Bone marrow (tissue), 2 donors: Measurements from ENCODE around the gene UPF1.

ENCODE experiments used
- DNase-seq, 2 donors: peaks; one replicate each; lab custom pipeline; 2025; lab: John Stamatoyannopoulos, UW

UPF1 gene

DNA sequence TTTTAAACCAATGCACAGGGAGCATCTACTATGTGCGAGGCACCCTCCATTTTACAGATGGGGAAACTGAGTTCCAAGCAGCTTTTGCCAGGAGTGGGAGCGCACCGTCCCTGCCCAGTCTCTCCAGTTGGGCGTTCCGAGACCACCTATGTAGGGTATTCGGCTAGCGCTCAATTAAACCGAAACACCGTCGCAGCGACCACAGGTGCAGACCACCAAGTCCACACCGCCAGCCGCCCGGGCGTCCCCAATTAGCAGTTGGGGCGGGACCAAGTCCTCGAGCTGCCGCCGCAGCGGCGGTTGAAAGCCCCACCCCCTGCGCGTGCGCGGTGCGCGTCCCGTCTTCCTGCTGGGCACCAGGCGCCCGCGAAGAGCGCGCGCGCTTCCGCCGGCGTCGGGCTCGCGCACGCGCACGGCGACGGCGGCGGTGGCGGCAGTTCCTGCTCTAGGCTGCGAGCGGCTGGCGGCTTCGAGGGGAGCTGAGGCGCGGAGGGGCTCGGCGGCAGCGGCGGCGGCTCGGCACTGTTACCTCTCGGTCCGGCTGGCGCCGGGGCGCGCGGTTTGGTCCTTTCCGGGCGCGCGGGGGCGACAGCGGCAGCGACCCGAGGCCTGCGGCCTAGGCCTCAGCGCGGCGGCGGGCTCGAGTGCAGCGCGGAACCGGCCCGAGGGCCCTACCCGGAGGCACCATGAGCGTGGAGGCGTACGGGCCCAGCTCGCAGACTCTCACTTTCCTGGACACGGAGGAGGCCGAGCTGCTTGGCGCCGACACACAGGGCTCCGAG is at the start of gene UPF1:
Gene UPF1, plus strand, starts transcription at position 436 of the 782 bp plus-strand sequence. Its CDS starts 251 bp downstream, at position 687.
- DNase-seq, result peak; percentile 78 to 80

DNA sequence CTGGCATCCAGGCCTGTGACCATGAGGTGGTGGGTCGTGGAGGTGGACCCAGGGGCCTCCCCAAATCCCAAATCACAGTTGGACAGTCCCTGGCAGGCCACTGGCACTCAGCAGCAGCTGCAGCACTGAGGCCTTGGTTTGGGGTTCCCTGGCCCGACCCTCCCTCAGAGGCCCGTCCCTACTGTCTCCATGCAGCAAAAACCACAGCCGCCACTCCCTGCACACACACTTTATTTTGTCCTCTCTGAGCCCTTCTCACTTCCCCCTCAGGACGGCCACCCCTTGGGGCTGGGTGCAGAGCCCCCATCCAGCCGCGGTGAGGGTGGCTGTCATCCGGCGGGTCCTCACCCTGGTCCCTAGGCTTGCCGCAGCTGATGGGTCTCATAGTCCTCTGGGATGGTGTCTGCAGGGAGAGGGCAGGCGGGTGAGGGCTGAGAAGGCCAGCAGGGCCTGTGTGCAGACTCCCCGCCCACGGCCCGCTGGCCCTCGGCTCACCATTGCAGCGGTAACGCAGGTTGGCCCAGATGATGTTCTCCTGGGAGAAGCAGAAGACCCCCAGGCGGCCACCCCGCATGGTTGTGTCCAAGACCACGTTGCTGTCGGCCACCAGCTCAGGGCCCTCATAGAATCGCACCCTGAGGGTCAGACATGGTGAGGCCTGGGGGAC is 49.1 kb upstream of the UPF1 start:
- no peak for DNase-seq

DNA sequence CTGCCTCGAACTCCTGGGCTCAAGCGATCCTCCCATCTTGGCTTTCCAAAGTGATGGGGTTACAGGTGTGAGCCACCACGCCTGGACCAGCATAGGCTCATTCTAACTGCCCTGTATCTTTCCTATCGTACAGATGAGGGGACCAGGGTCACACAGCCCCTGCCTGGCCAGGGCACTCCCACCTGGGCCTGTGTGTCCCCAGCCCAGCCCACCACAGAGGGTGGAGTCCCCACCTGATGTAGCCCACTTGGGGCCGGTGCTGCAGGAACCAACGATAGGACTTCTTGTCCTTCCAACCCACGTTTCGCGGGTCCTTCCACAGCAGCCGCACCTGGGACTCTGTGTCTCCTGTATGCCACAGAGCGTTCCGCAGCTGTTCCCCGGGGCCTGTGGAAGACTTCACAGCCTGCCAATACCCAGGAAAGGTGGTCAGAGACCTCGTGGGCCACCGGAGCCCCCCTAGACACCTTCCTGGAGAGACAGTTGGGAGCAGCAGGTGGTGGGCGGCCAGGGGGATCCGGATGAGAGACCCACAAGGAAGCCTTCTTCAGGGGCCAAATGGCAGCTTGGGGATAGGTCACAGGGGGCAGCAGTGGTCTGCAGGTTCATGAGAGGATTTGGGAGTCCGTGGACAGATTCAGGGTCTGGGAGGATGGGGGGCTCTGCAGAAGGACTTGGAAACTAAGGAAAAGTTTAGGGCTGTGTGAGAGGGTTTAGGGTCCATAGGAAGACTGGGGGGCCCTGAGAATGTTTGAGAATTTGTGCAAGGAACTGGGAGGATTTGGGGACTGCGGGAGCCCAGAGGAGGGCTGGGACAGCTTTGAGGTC is 47.6 kb upstream of the UPF1 start:
- DNase-seq, result no peak

DNA sequence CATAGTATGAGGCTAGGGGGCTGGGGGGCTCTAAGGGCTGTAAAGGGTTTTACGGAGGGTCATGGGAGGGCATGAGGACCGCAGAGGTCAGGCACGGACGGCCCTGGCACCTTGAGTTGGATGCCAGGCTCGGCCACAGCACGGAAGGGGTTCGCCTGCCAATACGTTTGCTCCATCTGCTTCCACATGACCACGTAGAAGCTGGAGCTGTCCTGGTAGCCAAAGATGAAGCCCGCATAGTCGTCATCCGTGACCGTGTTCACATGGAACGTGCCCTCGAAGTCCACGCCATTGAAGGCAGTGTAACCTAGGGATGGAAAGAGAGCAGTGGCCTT is 47.0 kb upstream of the UPF1 start:
- DNase-seq, result no peak

DNA sequence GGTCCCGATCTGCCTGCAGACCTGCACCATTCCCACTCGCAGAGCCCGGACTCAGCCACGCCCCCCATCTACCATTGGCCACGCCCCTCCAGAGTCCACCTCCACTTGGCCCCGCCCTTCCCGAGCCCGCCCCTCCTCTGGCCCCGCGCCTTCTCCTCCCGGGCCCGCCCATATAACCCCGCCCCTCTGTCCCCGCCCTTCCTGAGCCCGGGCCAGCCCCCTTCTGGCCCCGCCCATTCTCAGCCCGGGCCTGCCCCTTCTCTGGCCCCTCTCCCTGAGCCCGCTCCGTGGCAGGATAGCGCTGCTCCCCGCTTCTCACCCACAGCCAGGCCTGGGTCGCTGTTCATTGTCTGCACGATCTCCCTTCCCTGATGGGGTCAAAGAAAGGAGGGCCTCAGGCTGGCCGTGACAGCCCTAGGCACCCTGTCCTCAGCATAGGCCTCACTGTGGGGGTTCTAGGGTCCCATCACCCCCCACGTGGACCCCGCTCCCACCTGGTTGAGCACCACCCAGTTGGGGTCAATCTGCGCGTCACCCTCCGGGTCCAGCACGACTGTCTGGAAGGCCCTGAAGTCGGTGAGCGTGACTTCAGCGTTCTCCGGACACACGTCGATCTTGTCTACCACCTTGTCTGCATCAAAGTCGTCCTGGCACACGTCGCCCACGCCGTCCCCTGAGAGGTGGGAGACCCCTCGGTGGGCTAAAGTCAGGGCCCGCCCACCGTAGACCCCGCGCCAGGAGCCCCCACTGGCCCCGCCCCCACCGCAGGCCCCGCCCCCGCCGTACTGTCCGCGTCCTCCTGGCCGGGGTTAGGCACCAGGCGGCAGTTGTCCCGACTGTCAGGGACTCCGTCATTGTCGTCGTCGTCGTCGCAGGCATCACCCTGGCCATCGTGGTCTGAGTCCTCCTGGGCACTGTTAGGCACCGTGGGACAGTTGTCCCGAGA is 46.3 kb upstream of the UPF1 start:
- DNase-seq, result peak in 1 of 2 donors; percentile 44

DNA sequence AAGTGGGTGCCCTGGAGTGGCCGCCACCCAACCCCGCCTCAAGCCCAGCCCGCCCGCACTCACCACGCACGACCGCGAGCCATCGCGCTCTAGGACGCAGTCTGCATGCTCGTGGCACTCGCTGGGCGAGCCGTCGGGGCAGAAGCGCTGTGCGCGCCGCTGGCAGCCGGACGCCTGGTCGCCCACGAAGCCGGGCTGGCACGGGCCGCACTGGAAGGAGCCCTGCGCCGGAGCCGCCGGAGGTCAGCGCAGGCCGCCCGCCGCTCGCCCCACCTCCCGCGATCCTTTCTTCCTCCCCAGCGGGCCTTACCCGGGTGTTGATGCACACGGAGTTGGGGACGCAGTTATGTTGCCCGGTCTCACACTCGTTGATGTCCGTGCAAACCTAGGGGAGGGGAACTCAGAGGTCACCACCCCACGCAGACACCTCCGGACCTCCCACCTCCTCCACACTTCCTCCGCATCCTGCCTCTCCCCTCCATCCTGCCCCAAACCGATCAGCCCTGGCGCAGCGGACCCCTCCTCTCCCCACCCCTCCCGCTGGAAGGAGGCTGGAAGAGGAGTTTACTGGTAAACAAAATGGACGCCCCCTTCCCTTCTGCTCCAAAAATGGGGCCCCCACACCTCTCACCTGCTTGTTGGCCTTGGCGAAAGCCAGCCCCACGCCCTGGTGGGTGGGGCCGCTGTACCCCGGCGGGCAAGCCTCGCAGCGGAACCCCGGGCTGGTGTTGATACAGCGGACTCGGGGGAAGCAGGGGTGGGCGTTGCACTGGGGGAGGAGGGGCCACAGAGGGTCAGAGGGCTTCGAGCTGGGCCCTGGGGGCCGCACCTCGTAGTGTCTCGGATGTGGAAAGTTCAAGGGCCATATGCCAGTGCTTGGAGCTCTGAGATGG is 43.0 kb upstream of the UPF1 start:
- no peak for DNase-seq

DNA sequence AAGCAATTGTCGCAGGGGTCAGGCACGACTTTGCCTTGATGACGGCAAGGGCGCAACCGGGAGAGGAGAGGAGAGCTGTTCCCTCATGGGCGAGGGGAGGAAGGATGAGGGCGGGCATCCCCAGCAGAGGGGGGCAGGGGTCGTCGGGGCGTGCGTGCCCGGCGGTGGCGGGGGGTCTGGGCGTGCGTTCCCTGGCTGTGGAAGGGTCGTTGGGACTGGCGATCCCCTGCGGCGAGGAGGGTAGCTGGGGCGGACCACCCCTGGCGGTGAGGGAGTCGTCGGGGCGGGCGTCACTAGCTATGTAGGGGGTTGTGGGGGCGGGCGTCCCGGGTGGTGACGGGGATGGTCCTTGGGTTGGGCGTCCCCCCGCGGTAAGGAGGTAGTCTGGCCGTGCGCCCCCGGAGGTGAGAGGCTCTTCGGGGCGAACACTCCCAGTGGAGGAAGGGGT is 42.3 kb upstream of the UPF1 start:
- no peak for DNase-seq

DNA sequence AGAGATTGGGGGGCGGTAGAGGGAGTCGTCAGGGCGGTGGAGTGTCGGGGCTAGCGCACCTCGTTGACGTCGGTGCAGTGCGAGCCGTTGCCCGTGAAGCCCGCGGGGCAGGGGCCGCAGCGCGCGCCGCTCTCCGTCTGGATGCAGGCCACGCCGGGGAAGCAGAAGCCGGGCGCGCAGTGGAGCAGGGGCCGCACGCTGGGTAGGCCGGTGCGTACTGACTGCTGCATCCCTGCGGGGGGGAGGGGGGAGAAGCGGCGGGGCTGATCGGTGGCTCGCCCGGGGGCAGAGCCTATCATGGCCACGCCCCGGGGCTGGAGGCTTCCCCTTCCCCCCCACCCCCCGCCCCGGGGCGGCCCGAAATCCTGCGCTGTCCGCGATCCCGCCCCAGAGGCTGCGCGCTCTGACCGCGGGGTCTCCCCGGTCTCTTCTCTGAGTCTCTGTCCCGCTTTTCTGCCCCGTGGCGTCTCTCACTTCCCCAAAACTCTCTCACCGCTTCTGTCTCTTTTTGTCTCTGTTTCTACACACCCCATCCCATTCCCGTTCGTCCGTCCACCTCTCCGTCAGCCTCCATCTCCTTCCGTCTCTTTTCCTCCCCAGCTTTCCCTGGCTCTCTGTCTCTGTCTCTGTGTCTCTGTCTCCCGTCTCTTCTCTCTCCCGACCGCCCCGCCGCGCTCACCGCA is 41.7 kb upstream of the UPF1 start:
- DNase-seq, result no peak

DNA sequence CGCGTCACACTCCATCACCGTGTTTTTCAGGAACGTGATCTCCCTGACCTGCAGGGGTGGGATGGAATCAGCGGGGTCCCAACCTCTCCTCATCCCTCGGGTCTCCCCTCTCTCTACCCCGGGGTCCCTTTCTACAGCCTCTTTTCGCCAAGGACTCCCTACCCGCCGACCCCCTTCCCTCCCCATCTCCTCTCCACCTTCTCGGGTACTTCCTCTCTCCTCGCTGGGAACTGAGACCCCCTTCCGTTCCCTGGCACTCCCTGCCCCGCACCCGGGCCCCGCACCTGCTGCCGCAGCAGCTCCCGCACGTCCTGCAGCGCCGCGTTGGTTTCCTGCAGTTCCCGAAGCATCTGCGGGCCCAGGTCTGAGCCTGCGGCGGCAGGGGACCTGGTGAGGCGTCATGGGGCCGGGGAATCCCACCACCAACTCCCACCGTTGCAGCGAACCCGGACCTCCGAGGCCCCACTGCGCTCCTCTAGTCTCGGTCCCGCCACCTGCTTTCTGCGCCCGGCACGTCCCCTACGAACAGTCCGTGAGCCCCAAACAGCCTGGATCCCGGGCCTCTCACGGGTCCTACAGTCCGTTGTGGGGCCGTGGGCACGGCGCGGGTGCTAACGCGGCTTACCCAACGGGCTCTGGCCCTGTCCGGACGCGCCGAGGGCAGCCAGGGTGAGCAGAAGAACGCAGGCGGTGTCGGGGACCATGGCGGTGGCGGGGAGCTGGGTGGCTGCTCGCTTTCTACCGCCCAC is 41.0 kb upstream of the UPF1 start, which contains the start of gene COMP:
Gene COMP, minus strand, starts transcription at position 740 of the 749 bp plus-strand sequence. Its CDS starts 36 bp downstream, at position 704.
- DNase-seq, result no peak

DNA sequence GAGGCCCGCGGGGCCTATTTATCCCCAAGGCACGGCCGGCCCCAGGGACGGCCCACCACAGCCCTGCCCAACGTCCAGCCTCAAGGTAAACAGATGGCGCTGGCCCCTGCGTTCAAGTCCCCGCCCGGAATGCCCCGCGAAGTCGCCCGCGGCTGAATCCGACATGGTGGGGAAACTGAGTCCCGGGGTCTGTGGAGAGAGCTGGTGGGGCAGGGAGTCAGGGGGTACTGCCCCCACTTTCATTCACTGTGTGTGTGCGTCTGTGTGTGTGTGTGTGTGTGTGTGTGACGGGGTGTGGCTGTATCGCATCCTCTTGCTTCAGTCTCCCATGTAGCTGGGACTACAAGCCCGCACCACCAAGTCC is 40.5 kb upstream of the UPF1 start:
- no peak for DNase-seq

DNA sequence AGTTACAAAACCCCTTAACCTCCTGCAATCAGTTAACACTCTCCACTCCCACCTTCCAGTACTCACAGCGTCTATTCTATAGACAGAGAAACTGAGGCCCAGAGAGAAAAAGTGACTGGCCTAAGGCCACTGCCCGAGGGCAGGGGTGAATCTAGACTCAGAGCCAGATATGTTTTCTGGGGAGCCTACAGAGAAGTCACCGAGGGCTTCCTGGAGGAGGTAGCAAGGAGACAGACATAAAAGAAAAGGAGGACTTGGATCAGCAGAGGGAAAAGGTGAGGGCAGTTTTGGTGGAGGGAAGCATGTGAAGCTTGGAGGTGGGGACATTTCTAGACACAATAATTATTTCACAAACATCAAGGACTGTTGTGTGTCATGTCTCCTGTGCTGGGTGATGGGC is 39.1 kb upstream of the UPF1 start:
- no peak for DNase-seq

DNA sequence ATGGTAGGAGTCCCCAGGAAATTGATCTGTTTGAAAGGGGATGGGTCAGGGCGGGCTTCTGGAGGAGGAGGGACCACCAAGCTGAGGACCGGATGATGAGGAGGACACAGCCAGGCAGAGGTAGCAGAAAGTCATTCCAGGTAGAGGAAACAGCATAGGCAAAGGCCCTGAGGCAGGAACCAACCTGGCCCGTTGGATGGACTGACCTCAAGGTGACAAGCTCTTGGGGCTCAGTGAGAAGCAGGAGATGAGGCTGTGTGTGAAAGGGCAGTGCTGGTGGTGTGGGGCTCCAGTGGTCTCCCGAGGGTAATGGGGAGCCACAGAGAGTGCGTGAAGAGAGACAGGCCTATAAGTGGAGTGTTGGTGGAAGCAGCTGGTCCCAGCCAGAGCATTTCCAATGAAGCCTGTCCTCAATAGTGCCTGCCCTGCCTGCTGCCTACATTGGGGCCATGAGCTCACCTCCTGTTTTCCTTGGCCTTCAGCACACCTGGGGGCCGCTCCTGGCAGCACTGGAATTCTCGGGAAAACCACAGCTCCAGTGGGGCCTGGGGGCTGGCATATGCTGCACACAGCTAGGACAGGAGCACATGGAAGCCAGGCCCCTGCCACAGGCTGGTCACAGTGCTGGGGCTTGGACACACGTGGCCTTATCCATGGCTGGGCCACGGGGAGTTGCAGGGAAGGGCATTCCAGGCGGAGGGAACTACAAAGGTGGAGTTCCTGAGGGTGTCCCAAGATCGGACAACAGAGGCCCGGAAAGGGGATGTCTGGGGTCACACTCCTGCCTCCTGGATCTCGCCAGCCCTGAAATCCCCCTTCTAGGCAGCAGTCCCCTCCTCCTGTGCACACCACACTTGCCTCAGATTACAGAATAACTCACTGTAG is 38.4 kb upstream of the UPF1 start:
- DNase-seq, result no peak

DNA sequence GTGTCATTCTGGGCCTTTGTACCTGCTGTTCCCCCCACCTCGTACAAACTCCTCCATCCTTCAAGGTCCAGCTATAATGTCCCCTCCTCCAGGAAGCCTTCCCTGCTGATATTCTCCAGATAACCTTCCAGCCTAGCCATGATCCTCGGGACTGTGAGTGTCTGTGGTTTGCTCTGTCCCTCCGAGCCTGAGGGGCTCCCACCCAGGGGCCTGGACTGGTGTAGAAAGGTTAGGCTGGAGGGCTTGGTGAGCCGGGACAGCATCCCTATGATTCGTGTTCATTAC is 37.8 kb upstream of the UPF1 start:
- no peak for DNase-seq

DNA sequence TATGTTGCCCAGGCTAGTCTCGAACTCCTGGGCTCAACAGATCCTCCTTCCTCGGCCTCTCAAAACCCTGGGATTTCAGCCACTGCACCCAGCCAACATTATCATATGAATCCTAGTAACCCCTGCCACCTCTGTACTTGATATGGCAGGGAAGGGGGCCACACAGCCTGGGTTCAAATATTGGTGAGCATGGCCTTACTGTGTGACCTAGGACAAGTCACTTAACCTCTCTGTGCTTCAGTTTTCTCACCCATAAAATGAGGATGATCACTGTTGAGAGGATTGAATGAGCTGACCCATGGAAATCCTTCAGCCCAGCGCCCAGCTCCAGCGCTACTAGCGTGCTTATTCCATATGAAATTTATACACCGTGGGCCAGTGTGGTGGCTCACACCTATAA is 37.1 kb upstream of the UPF1 start:
- DNase-seq, result no peak

DNA sequence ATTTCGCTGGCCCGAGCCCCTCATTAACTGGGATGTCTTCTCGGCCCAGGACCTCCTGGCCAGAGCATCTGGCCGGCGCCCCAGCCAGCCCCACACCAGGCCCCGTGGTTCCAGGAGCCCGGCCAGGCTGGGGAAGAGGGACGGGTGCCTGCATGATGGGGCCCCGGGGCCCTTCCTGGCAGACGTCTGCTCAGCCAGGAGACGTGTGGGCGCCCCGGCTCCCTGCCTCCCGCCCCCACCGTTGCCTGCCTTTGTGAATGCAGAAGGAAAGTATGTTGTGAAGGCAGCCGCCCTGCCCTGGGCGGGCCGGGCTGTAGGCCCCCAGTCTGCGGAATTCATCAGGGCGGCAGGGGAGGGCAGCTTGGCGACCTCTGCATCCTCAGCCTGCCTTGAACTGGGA is 36.2 kb upstream of the UPF1 start:
- DNase-seq, result no peak

DNA sequence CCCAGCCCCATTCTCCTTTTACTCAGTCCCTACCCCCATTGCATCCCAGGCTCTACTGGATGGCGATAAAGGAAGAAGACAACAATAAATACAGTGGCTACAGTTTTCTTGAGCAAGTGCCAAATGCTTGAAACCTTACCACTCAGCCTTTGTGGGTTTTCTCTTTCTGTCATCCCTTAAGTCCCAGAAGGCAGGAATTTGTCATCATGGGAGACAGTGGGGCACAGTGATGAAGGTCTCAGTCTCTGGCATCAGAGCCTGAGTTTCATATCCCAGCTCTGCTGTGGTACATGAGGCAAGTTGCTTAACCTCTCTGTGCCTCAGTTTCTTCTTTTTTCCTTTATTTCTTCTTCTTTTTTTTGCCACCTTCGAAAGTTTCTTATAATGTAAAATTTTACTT is 35.5 kb upstream of the UPF1 start:
- DNase-seq, result no peak

DNA sequence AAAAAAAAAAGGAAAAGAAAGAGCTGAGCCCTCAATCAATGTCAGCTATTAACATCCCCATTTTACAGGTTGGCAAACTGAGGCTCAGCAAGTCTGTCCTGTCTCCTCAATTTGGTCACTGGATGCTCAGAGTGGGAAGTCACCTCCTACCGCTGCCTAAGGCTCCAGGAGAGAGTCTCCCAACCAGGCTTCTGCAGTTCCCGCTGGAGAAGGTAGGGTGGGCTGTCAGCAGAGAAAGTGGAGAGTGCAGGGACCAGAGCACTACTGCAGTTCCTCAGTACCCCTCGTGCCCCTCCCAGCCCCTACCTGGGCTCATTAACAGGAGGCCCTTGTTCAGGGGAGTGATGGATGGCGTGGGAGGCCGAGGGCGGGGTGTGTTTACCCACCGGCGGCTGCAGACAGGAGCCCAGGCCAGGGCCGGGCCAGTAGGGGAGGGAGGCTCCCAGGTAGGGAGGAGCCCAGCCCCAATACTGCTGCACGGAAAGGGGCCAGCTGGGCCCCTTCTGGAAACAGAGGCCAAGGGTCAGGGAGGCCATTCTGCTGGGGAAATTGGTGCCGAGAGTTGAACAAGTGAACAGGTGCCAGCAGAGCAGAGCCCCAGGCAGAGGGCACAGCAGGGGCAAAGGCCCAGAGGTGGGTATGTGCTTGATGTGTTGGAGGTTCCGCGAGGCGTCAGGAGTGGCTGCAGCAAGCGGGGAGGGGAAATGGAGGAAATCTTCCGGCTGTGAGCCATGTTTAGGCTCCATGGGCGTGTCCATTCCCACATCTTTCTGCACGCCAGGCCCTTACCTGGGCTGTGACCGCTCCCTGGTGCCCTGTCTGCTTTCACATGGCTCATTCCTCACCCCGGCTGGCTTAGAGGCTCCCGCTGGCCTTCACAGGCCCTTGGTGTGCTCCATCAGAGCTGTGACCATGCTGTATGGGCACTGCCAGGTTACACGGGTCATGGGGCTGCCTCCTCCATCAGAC is 33.1 kb upstream of the UPF1 start:
- DNase-seq, result no peak
